Endothelial cell of umbilical vein (primary cell): ENCODE results near the gene PEMT. TPM values are rescaled to one million over a fixed set of nuclear protein-coding genes. Genes with fewer than 3 reads are reported as not detected.

Experiments
- BruUV-seq: library from RNA; stranded (reverse); fragments of 400-500 nt; replicated peaks from 2 replicates; lab custom pipeline; 2021; lab: Mats Ljungman, UMichigan
- CTCF ChIA-PET: fragments of 300-600, 350-600 bp; sonication (Branson Sonifier 250); formaldehyde crosslinking; loops from one replicate; lab custom pipeline; 2021; ENCODE audit warnings: antibody characterized with exemption, inconsistent platforms; lab: Charles Lee
- POLR2A ChIA-PET: fragments of 300-600, 350-600 bp; sonication (Branson Sonifier 250); formaldehyde crosslinking; loops from one replicate; lab custom pipeline; 2021; ENCODE audit warnings: antibody characterized with exemption, inconsistent platforms; lab: Charles Lee
- DNase-seq: peaks from one replicate; pipeline ENCODE4 v3.0.0-alpha.2; 2011; ENCODE audit warnings: low read depth, low spot score
- FAIRE-seq: peaks from 2 replicates; lab custom pipeline; 2011; peaks lifted over from hg19 to GRCh38; lab: Jason Lieb, UNC
- H2AFZ ChIP-seq: 2 replicates; pipeline ENCODE4 v1.6.0; 2012; ENCODE audit warnings: low read depth, low read length, control low read depth, inconsistent platforms
- H3K27ac ChIP-seq: 2 replicates; pipeline ENCODE4 v1.5.1; 2011; ENCODE audit warnings: low read depth, mild to moderate bottlenecking, control low read depth, low read length, moderate library complexity; ENCODE audit not compliant: insufficient read depth
- H3K27me3 ChIP-seq, 2 experiments: 2 replicates each; pipeline versions ENCODE4 v1.6.0 to v1.6.1; 2011; ENCODE audit warnings: low read length in 2 of 2, mixed read lengths in 1 of 2; ENCODE audit not compliant: control insufficient read depth in 2 of 2, insufficient read depth in 2 of 2
- H3K36me3 ChIP-seq, 2 experiments: 2 replicates in 1 of 2; 3 replicates in 1 of 2; pipeline ENCODE4 v1.5.1; 2011; ENCODE audit warnings: low read length in 2 of 2, mild to moderate bottlenecking in 1 of 2, moderate library complexity in 1 of 2; ENCODE audit not compliant: control insufficient read depth in 2 of 2, insufficient read depth in 2 of 2; ENCODE audit errors: extremely low read depth in 1 of 2
- H3K4me1 ChIP-seq: 3 replicates; pipeline ENCODE4 v1.5.1; 2011; ENCODE audit warnings: mild to moderate bottlenecking, low read length; ENCODE audit not compliant: control insufficient read depth, insufficient read depth; ENCODE audit errors: extremely low read depth
- H3K4me2 ChIP-seq: 2 replicates; pipeline ENCODE4 v1.6.1; 2011; ENCODE audit warnings: low read length, control low read depth, mixed read lengths; ENCODE audit not compliant: insufficient read depth
- H3K4me3 ChIP-seq, 3 experiments: fragments of 200-600 bp in 1 of 3; sonication (generic), shearing (Covaris generic) in 1 of 3; replicated peaks in 1 of 3; 2 replicates each; pipeline ENCODE4 v1.5.1; 2011 to 2016; ENCODE audit warnings: control low read depth in 3 of 3, low read length in 3 of 3, mild to moderate bottlenecking in 2 of 3, inconsistent platforms in 1 of 3, low read depth in 1 of 3, moderate library complexity in 1 of 3; ENCODE audit not compliant: insufficient read depth in 1 of 3
- H3K79me2 ChIP-seq: 2 replicates; pipeline ENCODE4 v1.6.0; 2012; ENCODE audit warnings: low read length, inconsistent platforms; ENCODE audit not compliant: control insufficient read depth, insufficient read depth
- H3K9ac ChIP-seq: replicated peaks from 2 replicates; pipeline ENCODE3; 2011; ENCODE audit warnings: low read length, control low read depth; ENCODE audit not compliant: insufficient read depth; ENCODE audit errors: extremely low read depth
- H3K9me1 ChIP-seq: replicated peaks from 3 replicates; pipeline ENCODE4 v1.6.0; 2011; ENCODE audit warnings: mild to moderate bottlenecking, low read length; ENCODE audit not compliant: control insufficient read depth, insufficient read depth; ENCODE audit errors: extremely low read depth
- H3K9me3 ChIP-seq: replicated peaks from 2 replicates; pipeline ENCODE4 v1.5.1; 2012; ENCODE audit warnings: low read length, inconsistent platforms; ENCODE audit not compliant: control insufficient read depth, insufficient read depth
- H4K20me1 ChIP-seq: replicated peaks from 2 replicates; pipeline ENCODE3; 2011; ENCODE audit warnings: mild to moderate bottlenecking, low read length; ENCODE audit not compliant: control insufficient read depth, insufficient read depth; ENCODE audit errors: extremely low read depth
- CTCF ChIP-seq, 2 donors: IDR thresholded peaks; 1 replicate in 1 of 2; 2 replicates in 1 of 2; pipeline ENCODE4 v1.5.1; 2011; ENCODE audit warnings: low read length in 2 of 2, mild to moderate bottlenecking in 2 of 2, moderate library complexity in 2 of 2, control low read depth in 1 of 2, inconsistent platforms in 1 of 2, low read depth in 1 of 2; ENCODE audit not compliant: insufficient read depth in 1 of 2; ENCODE audit errors: extremely low read depth in 1 of 2
- EZH2 ChIP-seq: IDR thresholded peaks from 2 replicates; pipeline ENCODE4 v1.6.1; 2012; ENCODE audit warnings: borderline replicate concordance, low read depth, mild to moderate bottlenecking, moderate library complexity, low read length, inconsistent platforms; ENCODE audit not compliant: severe bottlenecking
- JUN ChIP-seq: IDR thresholded peaks from 2 replicates; pipeline ENCODE4 v1.6.1; 2011; ENCODE audit warnings: borderline replicate concordance, low read depth; ENCODE audit not compliant: insufficient read length, insufficient read depth
- POLR2A ChIP-seq: IDR thresholded peaks from 2 replicates; pipeline ENCODE4 v1.6.1; 2012; ENCODE audit warnings: low read depth, mild to moderate bottlenecking, control low read depth, low read length
- POLR2AphosphoS5 ChIP-seq: IDR thresholded peaks from 2 replicates; pipeline ENCODE4 v1.6.1; 2012; ENCODE audit warnings: low read depth, mild to moderate bottlenecking, control low read depth, low read length, moderate library complexity; ENCODE audit not compliant: insufficient read depth
- dilution Hi-C: fragments of 300-500 bp; cut with MboI; formaldehyde crosslinking; loops from one replicate; pipeline ENCODE4 v1.15.0; 2019; ENCODE audit warnings: low sequenced_read_pairs; ENCODE audit not compliant: extremely low pct_ligation_motif_present
- intact Hi-C: fragments of 100-400 bp; cut with micrococcal nuclease; formaldehyde crosslinking; loops from one replicate; pipeline ENCODE4 v1.10.0; 2022
- polyA plus RNA-seq, 4 experiments: library from polyadenylated mRNA; depleted of rRNA in 3 of 4; stranded (reverse) in 3 of 4; unstranded in 1 of 4; fragments of >200 nt; gene quantifications; 2 replicates each; pipeline versions ENCODE4 v1.2.1 to v1.2.3, GENCODE V29; 2011 to 2012; ENCODE audit warnings: missing spikeins in 1 of 4
- total RNA-seq: library from RNA; stranded (reverse); gene quantifications from 2 replicates; pipeline ENCODE4 v1.2.3, GENCODE V29; 2021

The PEMT gene
- total and polyA plus RNA-seq, 2 donors (not counting 3 experiments of a cell fraction or from before 2014, with no cell fraction given), result 35.1 to 58.4 TPM

GRCh38 chr17:17567631-17568030 is 23.9 kb downstream of the PEMT start:
- intact Hi-C loops (loop anchor here (1.0 to 5.0 kb wide), 3 partner anchors 70 to 211 kb away; no protein-coding TSS in a partner anchor), dilution Hi-C loops (no loop called here)
- Histone ChIP-seq H3K9ac (no peak overlapping the region), H3K27ac (no peak overlapping the region), H3K9me1 (no peaks in the 10 kb centered on the region), H4K20me1 (no peaks in the 10 kb centered on the region), H3K36me3 (no peaks in the 10 kb centered on the region), H3K27me3 (no peaks in the 10 kb centered on the region), H3K4me3 (no peak overlapping the region), H3K4me2 (no peak overlapping the region), H3K9me3 (no peaks in the 10 kb centered on the region), H3K79me2 (no peaks in the 10 kb centered on the region), H3K4me1 (no peaks in the 10 kb centered on the region), H2AFZ (no peak overlapping the region)
- no TSS peak for BruUV-seq
- FAIRE-seq, result no peak
- ChIA-PET CTCF (interaction anchor here (0.7 to 4.7 kb wide), 21 partner anchors 10 to 311 kb away, joined by 3 to 84 read pairs (median 6); partner anchors contain the start of genes PEMT and RASD1), POLR2A (no interaction called here)
- no peak for DNase-seq
- TF ChIP-seq POLR2A (no peak), JUN (no peak), EZH2 (no peak), CTCF (IDR thresholded peaks at IDR 0.05; ENCODE audit: extremely low read depth in 1 of 2, insufficient read depth in 1 of 2, low read depth in 1 of 2, low read length in 2 of 2) (no peak), POLR2AphosphoS5 (no peak)
